ENCODE data around the gene MAPK10.
"Not testable (repeated sequence)": the region's sequence is repeated elsewhere in the genome, so short reads cannot be mapped to it uniquely, and the experiment has no call there.

Gene MAPK10

GRCh38 chr4:86043755-86044592 lies 315.9 kb downstream of the MAPK10 start:
- no peak for DNase-seq (ENCODE audit: low read depth in 1 of 2, low spot score in 1 of 2)

DNA sequence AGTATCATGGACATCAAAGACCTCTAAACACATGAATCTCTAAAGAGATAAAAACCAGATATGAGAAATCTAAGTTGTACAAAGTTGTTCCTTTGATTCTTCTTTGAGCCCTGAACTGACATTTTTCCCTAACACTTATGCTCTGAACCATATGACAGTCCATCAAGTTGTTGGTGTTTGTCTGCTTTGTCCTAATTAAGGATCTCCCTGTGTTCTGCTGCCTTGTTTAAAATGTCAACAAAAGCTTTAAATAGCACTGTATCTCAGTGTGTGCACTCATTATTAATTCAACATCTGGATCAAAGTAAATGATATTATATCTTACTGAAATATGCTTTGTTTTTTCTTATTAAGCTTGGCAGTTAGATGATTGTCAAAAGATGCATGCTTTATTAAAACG lies 321.8 kb downstream of the MAPK10 start:
- DNase-seq (ENCODE audit: low read depth in 1 of 2, low spot score in 1 of 2), result no peak

DNA sequence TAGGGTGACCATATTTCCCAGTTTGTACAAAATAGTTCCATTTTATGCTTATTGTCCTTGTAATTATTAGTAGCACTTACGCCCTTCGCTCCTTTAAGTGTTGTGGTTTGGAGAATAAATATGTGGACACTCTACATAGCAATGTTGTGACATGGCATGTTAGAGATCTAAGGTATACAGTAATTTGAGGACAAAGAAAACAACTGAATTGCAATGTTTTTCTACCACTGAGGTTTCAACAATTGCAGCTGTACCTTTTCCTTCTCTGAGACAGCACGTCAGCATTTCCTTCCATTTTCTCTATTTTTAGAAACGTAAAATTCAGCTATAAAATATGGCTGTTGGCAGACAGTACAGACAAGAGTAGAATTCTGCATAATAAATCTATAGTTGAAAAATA lies 323.1 kb downstream of the MAPK10 start:
- no peak for DNase-seq (ENCODE audit: low read depth in 1 of 2, low spot score in 1 of 2)

DNA sequence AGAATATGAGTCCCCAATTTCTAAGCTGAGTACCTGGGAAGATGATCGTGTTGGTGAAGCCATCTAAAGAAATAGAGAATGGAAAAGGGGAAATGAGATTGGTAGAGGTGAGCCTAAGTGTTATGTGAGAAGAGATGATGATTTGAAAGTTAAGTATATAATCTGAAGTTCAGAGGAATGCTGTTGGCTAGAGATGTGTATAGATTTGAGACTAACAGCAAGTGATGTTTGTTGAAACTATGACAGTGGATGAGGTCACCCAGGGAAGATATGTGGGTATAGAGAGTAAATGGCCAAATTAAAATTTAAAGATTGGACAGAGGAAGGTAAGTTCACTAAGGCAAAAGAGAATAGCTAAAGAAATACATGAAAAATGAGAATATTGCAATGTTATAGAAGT lies 324.2 kb downstream of the MAPK10 start:
- DNase-seq (ENCODE audit: low read depth in 1 of 2, low spot score in 1 of 2), result no peak

DNA sequence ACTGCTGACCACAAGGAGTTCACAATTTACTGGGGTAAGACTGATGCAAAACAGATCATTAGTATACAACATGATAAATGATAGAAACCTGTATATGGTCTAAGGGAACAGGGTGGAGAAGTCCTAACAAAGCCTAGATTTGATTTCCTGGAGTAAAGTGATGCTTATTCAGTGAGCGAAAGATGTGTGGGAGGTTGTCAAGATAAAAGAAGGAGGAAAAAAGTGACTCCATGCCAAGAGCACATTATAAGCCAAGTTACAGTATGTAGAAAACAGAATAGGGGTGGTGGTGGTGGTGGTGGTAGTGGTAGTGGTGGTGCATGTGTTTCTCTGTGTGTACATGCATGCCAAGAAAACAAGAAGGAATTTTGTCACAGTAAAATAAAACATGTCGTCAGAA lies 325.2 kb downstream of the MAPK10 start:
- no peak for DNase-seq (ENCODE audit: low read depth in 1 of 2, low spot score in 1 of 2)

- DNase-seq (ENCODE audit: low read depth in 1 of 2, low spot score in 1 of 2), result no peak
Measured at GRCh38 chr4:86033171-86033570, 326.7 kb downstream of the MAPK10 start.

GRCh38 chr4:86032476-86033022 lies 327.3 kb downstream of the MAPK10 start:
- DNase-seq (ENCODE audit: low read depth in 1 of 2, low spot score in 1 of 2), result no peak

GRCh38 chr4:86031927-86032326 lies 327.9 kb downstream of the MAPK10 start:
- no peak for DNase-seq (ENCODE audit: low read depth in 1 of 2, low spot score in 1 of 2)

DNA sequence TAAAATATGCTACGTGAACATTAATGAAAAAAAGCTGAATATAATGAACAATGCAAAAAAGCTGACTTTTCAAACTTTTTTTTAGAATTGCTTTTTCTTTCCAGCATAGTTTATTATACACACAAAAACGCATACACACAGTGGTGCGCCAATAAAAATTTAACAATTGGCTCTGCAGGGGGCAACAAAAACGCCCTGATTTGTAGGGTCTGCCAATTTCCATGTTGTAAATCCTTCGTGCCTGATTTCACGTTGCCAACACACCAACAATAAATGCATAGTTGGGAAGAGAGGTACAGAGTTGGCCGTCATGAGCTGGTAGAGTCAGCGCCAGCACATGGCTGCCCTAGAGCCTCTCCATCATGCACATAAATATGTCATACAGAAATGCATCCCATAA lies 333.1 kb downstream of the MAPK10 start:
- DNase-seq (ENCODE audit: low read depth in 1 of 2, low spot score in 1 of 2), result no peak

DNA sequence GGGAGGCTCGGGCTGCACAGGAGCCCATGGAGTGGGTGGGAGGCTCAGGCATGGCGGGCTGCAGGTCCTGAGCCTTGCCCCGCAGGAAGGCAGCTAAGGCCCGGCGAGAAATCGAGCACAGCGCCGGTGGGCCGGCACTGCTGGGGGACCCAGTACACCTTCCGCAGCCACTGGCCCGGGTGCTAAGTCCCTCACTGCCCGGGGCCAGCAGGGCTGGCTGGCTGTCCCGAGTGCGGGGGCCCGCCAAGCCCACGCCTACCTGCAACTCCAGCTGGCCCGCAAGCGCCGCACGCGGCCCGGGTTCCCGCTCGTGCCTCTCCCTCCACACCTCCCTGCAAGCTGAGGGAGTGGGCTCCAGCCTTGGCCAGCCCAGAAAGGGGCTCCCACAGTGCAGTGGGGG lies 338.2 kb downstream of the MAPK10 start:
- not testable (repeated sequence) for DNase-seq (ENCODE audit: low read depth in 1 of 2, low spot score in 1 of 2)

DNA sequence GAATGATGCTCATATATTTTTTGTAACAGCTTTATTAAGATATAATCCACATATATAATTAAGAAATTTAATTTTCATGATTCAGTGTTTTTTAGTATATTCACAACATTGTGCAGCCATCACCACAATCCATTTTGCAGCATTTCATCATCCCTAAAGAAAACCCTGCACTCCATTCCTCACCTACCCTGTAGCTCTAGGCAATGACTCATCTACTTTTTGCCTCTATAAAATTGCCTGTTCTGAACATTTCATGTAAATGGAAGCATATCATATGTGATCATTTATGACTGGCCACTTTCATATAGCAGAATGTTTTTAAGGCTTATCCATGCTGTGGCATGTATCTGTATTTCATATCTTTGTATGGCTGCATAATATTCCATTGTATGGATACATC lies 339.9 kb downstream of the MAPK10 start:
- no peak for DNase-seq (ENCODE audit: low read depth in 1 of 2, low spot score in 1 of 2)

- no peak for DNase-seq (ENCODE audit: low read depth in 1 of 2, low spot score in 1 of 2)
Measured at GRCh38 chr4:86019362-86019761, 340.5 kb downstream of the MAPK10 start.

GRCh38 chr4:86015412-86016350 lies 344.2 kb downstream of the MAPK10 start:
- no peak for DNase-seq (ENCODE audit: low read depth in 1 of 2, low spot score in 1 of 2)

DNA sequence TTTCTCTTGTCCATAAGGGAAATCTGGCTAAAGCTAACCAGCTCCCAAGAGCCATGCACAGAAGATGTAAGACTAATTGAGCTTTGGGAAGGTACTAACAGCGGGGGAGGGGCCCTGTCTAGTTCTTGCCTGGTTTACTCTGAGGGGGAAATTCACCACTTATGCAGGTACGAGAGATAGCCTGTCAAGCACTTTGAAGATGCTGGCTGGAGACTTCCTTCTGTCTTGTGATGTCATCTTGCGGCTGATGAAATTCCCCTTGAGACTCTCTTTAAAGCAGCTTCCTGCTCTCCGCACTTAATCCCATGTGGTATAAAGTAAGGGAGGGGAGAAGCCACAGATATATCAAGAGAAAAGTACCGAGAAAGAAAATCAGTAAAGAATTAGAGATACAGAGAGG lies 345.3 kb downstream of the MAPK10 start:
- DNase-seq (ENCODE audit: low read depth in 1 of 2, low spot score in 1 of 2), result no peak

- no peak for DNase-seq (ENCODE audit: low read depth in 1 of 2, low spot score in 1 of 2)
Measured at GRCh38 chr4:86013621-86014020, 346.2 kb downstream of the MAPK10 start.

GRCh38 chr4:86011117-86011516 lies 348.7 kb downstream of the MAPK10 start:
- DNase-seq (ENCODE audit: low read depth in 1 of 2, low spot score in 1 of 2), result no peak

DNA sequence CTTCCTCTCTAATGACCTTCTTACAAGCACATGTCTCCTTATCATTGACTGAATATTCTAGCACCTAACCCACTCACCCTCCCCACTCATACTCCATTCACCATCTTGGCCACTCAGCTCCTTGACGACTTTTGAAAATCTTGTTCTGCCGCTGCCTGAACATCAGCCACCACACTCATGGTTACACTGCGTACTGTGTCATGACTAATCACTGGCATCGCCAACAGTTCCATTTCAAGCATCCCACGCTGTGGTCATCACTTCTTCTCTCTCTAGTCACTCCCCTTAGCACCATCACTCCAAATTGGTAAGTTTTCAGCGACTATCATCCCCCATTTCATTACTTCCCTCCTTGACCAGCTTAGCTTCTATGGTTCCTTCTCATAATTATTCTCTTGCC lies 352.8 kb downstream of the MAPK10 start:
- DNase-seq (ENCODE audit: low read depth in 1 of 2, low spot score in 1 of 2), result no peak

GRCh38 chr4:86006057-86006456 lies 353.8 kb downstream of the MAPK10 start:
- DNase-seq (ENCODE audit: low read depth in 1 of 2, low spot score in 1 of 2), result no peak

DNA sequence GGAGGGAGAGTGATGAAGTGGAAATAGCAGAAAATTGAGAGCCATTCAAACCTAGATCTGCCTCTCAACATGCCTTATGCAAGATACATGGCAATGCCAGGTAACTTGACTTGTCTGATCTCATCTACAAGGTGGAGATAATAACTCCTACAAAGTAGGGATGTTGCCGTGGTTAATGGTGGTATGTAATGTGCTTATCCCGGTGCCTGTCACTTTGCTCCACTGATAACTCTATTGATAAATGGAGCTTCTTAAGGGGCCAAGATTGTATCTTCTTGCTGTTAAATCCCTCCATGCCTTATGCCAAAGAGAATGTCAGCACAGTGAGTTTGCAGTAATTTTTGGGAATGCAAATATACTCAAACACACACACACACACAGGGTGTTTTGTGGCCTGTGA lies 355.8 kb downstream of the MAPK10 start:
- DNase-seq (ENCODE audit: low read depth in 1 of 2, low spot score in 1 of 2), result no peak

GRCh38 chr4:86001591-86001990 lies 358.3 kb downstream of the MAPK10 start:
- DNase-seq (ENCODE audit: low read depth in 1 of 2, low spot score in 1 of 2), result no peak

DNA sequence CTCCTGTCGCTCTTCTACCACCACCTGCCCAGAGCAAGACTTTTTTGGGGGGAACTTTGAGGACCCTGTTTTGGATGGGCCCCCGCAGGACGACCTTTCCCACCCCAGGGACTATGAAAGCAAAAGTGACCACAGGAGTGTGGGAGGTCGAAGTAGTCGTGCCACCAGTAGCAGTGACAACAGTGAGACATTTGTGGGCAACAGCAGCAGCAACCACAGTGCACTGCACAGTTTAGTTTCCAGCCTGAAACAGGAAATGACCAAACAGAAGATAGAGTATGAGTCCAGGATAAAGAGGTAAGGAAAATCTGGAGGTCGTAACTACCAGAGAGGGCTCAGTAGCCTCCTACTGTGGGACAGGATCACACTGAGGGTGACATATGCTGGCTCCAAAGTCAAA lies 364.5 kb downstream of the MAPK10 start:
- DNase-seq (ENCODE audit: low read depth in 1 of 2, low spot score in 1 of 2), result no peak

DNA sequence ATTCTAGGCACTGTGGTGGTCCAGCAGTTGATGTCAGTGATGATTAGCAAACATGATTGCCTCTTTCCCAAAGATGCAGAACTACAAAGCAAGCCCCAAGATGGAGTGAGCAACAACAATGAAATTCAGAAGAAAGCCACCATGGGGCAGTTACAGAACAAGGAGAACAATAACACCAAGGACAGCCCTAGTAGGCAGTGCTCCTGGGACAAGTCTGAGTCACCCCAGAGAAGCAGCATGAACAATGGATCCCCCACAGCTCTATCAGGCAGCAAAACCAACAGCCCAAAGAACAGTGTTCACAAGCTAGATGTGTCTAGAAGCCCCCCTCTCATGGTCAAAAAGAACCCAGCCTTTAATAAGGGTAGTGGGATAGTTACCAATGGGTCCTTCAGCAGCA lies 365.3 kb downstream of the MAPK10 start:
- no peak for DNase-seq (ENCODE audit: low read depth in 1 of 2, low spot score in 1 of 2)
